HG03139 (cell line): ENCODE measurements around the gene MAGEE1.

Experiments used
- ATAC-seq: cut with Tn5 transposase; IDR thresholded peaks from one replicate; pipeline ENCODE4 v1.9.1; 2021; ENCODE audit not compliant: unreplicated experiment

The MAGEE1 gene, protein sequence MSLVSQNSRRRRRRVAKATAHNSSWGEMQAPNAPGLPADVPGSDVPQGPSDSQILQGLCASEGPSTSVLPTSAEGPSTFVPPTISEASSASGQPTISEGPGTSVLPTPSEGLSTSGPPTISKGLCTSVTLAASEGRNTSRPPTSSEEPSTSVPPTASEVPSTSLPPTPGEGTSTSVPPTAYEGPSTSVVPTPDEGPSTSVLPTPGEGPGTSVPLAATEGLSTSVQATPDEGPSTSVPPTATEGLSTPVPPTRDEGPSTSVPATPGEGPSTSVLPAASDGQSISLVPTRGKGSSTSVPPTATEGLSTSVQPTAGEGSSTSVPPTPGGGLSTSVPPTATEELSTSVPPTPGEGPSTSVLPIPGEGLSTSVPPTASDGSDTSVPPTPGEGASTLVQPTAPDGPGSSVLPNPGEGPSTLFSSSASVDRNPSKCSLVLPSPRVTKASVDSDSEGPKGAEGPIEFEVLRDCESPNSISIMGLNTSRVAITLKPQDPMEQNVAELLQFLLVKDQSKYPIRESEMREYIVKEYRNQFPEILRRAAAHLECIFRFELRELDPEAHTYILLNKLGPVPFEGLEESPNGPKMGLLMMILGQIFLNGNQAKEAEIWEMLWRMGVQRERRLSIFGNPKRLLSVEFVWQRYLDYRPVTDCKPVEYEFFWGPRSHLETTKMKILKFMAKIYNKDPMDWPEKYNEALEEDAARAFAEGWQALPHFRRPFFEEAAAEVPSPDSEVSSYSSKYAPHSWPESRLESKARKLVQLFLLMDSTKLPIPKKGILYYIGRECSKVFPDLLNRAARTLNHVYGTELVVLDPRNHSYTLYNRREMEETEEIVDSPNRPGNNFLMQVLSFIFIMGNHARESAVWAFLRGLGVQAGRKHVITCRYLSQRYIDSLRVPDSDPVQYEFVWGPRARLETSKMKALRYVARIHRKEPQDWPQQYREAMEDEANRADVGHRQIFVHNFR

GRCh38 chrX:76427560-76428242, at the start of gene MAGEE1:
Gene MAGEE1 (plus strand): TSS chrX:76427710. CDS start chrX:76427931, 221 bp downstream.
- peak; percentile 88 for ATAC-seq

- ATAC-seq, result no peak
These were observed 28.5 kb upstream of the MAGEE1 start for GRCh38 chrX:76398970-76399369.

GRCh38 chrX:76407795-76408194, 19.7 kb upstream of the MAGEE1 start:
- no peak for ATAC-seq

DNA sequence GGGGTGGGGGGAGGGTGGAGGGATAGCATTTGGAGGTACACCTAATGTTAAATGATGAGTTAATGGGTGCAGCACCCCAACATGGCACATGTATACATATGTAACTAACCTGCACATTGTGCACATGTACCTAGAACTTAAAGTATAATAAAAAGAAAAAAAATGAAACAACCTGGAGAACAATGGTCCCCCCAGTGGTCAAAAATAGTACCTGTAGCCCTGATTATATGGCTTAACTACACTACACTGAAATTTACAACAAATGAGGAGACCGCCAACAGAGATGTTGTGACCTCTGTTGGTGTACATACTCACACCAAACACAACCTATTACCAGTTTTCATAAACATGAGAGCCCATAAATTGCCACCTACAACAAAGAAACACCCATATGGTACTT, 7.3 kb upstream of the MAGEE1 start:
- ATAC-seq, result no peak

- ATAC-seq, result peak; percentile 40
These were observed 977 bp downstream of the MAGEE1 start for GRCh38 chrX:76428243-76429130.

DNA sequence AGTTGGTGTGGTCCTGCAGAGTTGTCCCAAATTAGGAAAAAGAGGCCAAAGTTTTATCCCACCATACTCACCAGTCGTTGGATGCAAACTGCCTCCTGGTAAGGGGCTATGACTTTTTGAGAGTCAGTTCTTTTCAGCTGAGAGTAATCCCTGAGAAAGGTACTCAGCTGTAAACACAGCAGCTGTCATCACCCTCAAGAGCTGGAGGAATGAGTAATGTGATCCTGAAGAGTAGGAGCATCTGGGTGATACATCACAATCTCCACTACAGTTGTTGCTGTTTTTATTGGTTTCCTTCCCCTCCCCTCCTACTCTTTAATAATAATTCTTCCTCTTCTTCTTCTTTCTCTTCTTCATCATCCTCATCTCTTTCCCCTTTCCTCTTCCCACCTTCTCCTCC, 5.7 kb downstream of the MAGEE1 start:
- no peak for ATAC-seq

DNA sequence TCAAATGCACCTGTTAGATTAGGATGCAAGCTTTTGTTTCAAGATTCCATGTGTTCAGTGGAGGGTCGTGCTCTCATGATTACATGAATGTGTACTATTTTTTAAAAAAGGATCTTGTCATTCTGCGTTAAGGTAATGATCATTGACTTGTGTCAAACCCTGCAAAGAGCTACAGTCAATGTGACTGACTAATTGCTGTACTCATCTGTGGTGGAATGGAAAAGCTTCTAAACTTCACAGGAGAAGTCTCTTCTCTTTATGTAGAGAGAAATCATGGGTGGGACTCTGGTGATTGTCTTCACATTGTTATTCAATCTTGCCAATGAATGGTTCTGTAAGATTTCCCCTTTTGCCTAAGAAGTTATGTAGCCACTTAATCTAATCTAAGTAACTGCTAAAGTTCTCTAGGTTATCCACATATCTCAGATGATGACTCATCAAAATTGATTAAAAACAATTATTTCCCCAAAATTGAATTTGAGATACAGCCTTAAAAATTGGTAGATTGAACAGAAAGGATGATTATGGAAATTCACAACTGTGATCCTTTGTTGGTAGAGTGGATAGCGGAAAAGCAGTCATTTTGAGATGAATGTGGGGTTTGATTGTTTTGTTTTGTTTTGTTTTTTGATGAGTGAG, 6.7 kb downstream of the MAGEE1 start:
- no peak for ATAC-seq

DNA sequence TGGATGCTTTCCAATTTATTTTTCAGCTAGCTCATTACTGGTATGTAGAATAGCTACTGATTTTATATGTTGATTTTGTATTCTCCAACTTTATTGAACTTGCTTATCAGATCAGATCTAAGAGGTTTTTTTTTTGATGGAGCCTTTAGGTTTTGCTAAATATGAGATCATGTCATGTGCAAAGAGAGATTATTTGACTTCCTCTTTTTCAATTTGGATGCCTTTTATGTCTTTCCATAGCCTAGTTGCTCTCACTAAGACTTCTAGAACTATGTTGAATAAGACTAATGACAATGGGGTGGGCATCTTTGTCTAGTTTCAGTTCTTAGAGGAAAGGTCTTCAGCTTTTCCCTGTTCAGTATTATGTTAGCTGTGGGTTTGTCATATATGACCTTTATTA, 11.7 kb downstream of the MAGEE1 start:
- ATAC-seq, result no peak

- ATAC-seq, result no peak
These were observed 26.4 kb downstream of the MAGEE1 start for GRCh38 chrX:76453737-76454406.

- ATAC-seq, result no peak
These were observed 27.0 kb downstream of the MAGEE1 start for GRCh38 chrX:76454456-76454927.

DNA sequence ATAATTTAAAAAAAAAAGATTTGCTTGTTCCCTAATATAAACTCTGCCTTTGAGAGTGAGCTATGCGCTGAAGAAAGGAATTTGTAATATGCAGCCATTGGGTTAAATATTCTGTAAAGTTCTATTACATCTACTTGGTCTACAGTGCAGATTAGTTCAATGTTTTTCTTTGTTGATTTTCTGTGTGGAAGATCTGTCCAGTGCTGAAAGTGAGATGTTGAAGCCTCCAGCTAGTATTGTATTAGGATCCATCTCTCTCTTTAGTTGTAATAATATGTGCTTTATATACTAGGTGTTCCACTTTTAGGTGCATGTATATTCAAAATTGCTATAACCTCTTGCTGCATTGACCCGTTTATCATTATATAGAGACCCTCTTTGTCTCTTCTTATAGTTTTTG, 49.8 kb downstream of the MAGEE1 start:
- ATAC-seq, result no peak
